H1 (cell line): ENCODE measurements around the gene KCNMA1. TPM values are rescaled to one million over a fixed set of nuclear protein-coding genes. Genes with fewer than 3 reads are reported as not detected.

Experiments used
- BCL11A ChIP-seq, 2 experiments: IDR thresholded peaks; one replicate each; pipeline ENCODE4 v1.6.1; 2011; ENCODE audit warnings: low read depth in 2 of 2, low read length in 2 of 2, mild to moderate bottlenecking in 2 of 2
- EZH2 ChIP-seq: fragments of 200-600 bp; sonication (generic); IDR thresholded peaks from 2 replicates; pipeline ENCODE4 v1.7.1; 2012; ENCODE audit warnings: low read depth, mild to moderate bottlenecking, moderate library complexity, low read length, inconsistent platforms; ENCODE audit not compliant: severe bottlenecking
- JUN ChIP-seq: IDR thresholded peaks from 2 replicates; pipeline ENCODE4 v1.6.1; 2011; ENCODE audit warnings: low read depth, mild to moderate bottlenecking, improper control_type of control experiment, low read length
- JUND ChIP-seq: IDR thresholded peaks from 2 replicates; pipeline ENCODE4 v1.6.1; 2011; ENCODE audit warnings: mild to moderate bottlenecking, improper control_type of control experiment, low read length
- RAD21 ChIP-seq, 2 experiments: IDR thresholded peaks in 1 of 2; conservative IDR thresholded peaks in 1 of 2; 2 replicates each; pipeline ENCODE4 v1.6.1; 2011; ENCODE audit warnings: low read depth in 2 of 2, low read length in 2 of 2, improper control_type of control experiment in 1 of 2, inconsistent platforms in 1 of 2, mild to moderate bottlenecking in 1 of 2, moderate library complexity in 1 of 2
- YY1 ChIP-seq: IDR thresholded peaks from 2 replicates; pipeline ENCODE4 v1.6.1; 2011; ENCODE audit warnings: low read depth, mild to moderate bottlenecking, low read length
- ZNF274 ChIP-seq: IDR thresholded peaks from 2 replicates; pipeline ENCODE4 v1.7.0; 2012; ENCODE audit warnings: low read length, borderline replicate concordance; ENCODE audit errors: extremely low read depth
- polyA plus RNA-seq, 7 experiments: library from polyadenylated mRNA; depleted of rRNA in 3 of 7; stranded (reverse) in 5 of 7; unstranded in 2 of 7; fragments of >200 nt in 5 of 7; fragments of 200-250 nt in 2 of 7; gene quantifications; 1 replicate in 5 of 7; 2 replicates in 1 of 7; 4 replicates in 1 of 7; pipeline versions ENCODE4 v1.2.1 to v1.2.3, GENCODE V29; 2011 to 2013; ENCODE audit warnings: missing spikeins in 2 of 7, mixed read lengths in 2 of 7
- total RNA-seq: library from RNA; stranded (reverse); fragmentation: NEBNext Ultra II Directional; extraction: Animal tissue kit (Norgen Biotek cat#: 25700); gene quantifications from 2 replicates; pipeline ENCODE4 v1.2.1, GENCODE V29; 2021

Gene KCNMA1
- total and polyA plus RNA-seq, 2 of the 8 experiments (the other 6 are each of a cell fraction or from before 2014, with no cell fraction given): 10.2 to 11.1 TPM

- TF ChIP-seq RAD21 (IDR thresholded peaks at IDR 0.05 in 1 of 2, conservative IDR thresholded peaks at IDR 0.05 in 1 of 2; ENCODE audit: low read depth in 2 of 2, low read length in 2 of 2) (no peak), YY1 (no peak), BCL11A (IDR thresholded peaks at IDR 0.05; ENCODE audit: low read depth in 2 of 2, low read length in 2 of 2) (no peak), JUN (no peak), JUND (no peak), ZNF274 (no peak), EZH2 (no peak)
These were observed 324.4 kb downstream of the KCNMA1 start (continued) for GRCh38 chr10:77313066-77313750.
